Heart right ventricle (tissue), 16 donors: ENCODE measurements around the gene PPP3CA. TPM values are rescaled to one million over a fixed set of nuclear protein-coding genes. Genes with fewer than 3 reads are reported as not detected.

Experiments
- ATAC-seq, 8 donors: fragments of 200-7000 bp; cut with Tn5 transposase; one replicate each; pipeline ENCODE4 v1.9.1; 2020; ENCODE audit warnings: mild to moderate bottlenecking in 8 of 8, moderate library complexity in 8 of 8, moderate number of reproducible peaks in 1 of 8
- DNase-seq, 2 donors: peaks; one replicate each; pipeline ENCODE4 v3.0.0-alpha.2; 2020
- H3K27ac ChIP-seq, 10 donors: fragments of 200-600 bp; sonication (generic) in 2 of 10; one replicate each; pipeline versions ENCODE4 v1.5.0 to v1.8.0; 2020 to 2022; ENCODE audit warnings: mild to moderate bottlenecking in 3 of 10
- H3K27me3 ChIP-seq, 7 donors: fragments of 200-600 bp; one replicate each; pipeline ENCODE4 v1.8.0; 2021 to 2022; ENCODE audit warnings: mild to moderate bottlenecking in 2 of 7
- H3K36me3 ChIP-seq, 9 donors: fragments of 200-600 bp; sonication (generic) in 1 of 9; one replicate each; pipeline versions ENCODE4 v1.5.0 to v1.8.0; 2020 to 2022; ENCODE audit warnings: mild to moderate bottlenecking in 2 of 9
- H3K4me1 ChIP-seq, 9 donors: fragments of 200-600 bp; sonication (generic) in 1 of 9; one replicate each; pipeline versions ENCODE4 v1.5.0 to v1.8.0; 2020 to 2022; ENCODE audit warnings: mild to moderate bottlenecking in 4 of 9
- H3K4me3 ChIP-seq, 10 donors: fragments of 200-600 bp; sonication (generic) in 2 of 10; one replicate each; pipeline versions ENCODE4 v1.5.0 to v1.8.0; 2020 to 2022; ENCODE audit warnings: mild to moderate bottlenecking in 7 of 10, moderate library complexity in 2 of 10
- H3K9me3 ChIP-seq, 11 donors: fragments of 200-600 bp in 10 of 11; sonication (generic) in 2 of 11; one replicate each; pipeline versions ENCODE4 v1.5.0 to v1.8.0; 2013 to 2022; ENCODE audit warnings: mild to moderate bottlenecking in 2 of 11, control low read depth in 1 of 11, moderate library complexity in 1 of 11
- WGBS, 2 donors: extraction: QIAGEN DNeasy Blood & Tissue Kit; methylation state at CpG; one replicate each; pipeline ENCODE4 v1.1.7; 2013; ENCODE audit warnings: inconsistent platforms in 1 of 2; 5-methylcytosine and 5-hydroxymethylcytosine counted together
- intact Hi-C, 10 donors: fragments of 100-400 bp; cut with DNase I; formaldehyde crosslinking; loops; one replicate each; pipeline versions ENCODE4 v1.11.1 to v1.14.2; 2022
- polyA plus RNA-seq, 2 donors: library from polyadenylated mRNA; stranded (reverse); fragments of 200-250 nt; gene quantifications; one replicate each; pipeline ENCODE4 v1.2.3, GENCODE V29; 2013
- total RNA-seq, 10 donors: library from RNA; stranded (reverse); fragmentation: NEBNext Ultra II Directional in 3 of 10; extraction: Animal tissue kit (Norgen Biotek cat#: 25700) in 3 of 10; gene quantifications; one replicate each; pipeline versions ENCODE4 v1.2.1 to v1.2.4, GENCODE V29; 2021 to 2023
- TF ChIP-seq, protein P1 (sequence below), 9 donors: fragments of 200-600 bp; sonication (generic) in 2 of 9; IDR thresholded peaks; one replicate each; pipeline versions ENCODE4 v1.5.0 to v1.8.0; 2021 to 2022; ENCODE audit warnings: antibody characterized with exemption in 9 of 9, mild to moderate bottlenecking in 5 of 9, moderate library complexity in 1 of 9
- donor health status: Arrhythmogenic right ventricular cardiomyopathy.
- donor health status: ischemic (EF 13 %, LVEDD 7.1; RV severe dilation, severe dysfunction).
- donor health status: healthy with polysubstance abuse.
- donor health status: DM: no; HTN: yes; CAD: no.
- donor health status: DM: no; HTN: no; CAD: no.
- donor health status: ischemic (EF 25% LVEDD 6.9; RV normal size, moderate dysfunction).
- donor health status: ischemic (EF 25% LVEDD 5.7; RV mildly dilated, moderate dysfunction).
- donor health status: healthy.
- donor health status: DM: yes; HTN: yes; CAD: no.
- donor health status: Ischemic cardiomyopathy.
- donor health status: ischemic (EF 35%, LVEDD 5.7; RV mildly dilated, moderate dysfunction).
- donor health status: nonischemic (EF 11% LVEDD 7.7; RV severe dilation, severe dysfunction).
- donor health status: DM: yes; HTN: yes; CAD: no.
- donor health status: PGD.
- donor health status: ischemic (EF 29% LVEDD 5.4; RV normal size, mild dysfunction).
- donor health status: nonischemic (EF 23%, LVEDD 6.1; RV moderate dilation, normal function).

Gene PPP3CA
- total and polyA plus RNA-seq, 12 donors = 8.1 to 30.8 (median 19.1) TPM

DNA sequence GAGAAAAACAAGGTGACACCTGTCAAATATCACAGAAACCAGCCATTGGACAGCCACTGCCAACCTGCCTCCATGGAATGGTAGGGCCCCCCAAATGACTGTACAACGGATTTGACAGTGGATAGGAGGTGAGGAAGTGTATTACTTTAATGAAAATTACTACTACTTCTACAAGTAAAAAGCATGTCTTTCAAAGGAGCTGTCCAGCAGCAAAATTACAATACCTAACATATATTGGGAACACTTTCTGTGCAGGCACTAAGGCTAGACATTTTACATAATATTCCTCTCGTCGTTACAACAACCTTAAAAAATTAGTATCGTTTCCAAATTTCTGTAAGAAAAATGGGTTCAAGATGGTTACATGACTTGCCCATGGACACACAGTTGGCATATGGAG is 14.9 kb downstream of the PPP3CA start:
- Histone ChIP-seq H3K27ac (no peak overlapping the region), H3K36me3 (no peaks in the 10 kb centered on the region), H3K4me1 (peaks cover 0 to 59% (median 35%) of the 10 kb centered on the region in 9 donors), H3K27me3 (no peaks in the 10 kb centered on the region), H3K9me3 (no peaks in the 10 kb centered on the region), H3K4me3 (no peak overlapping the region)
- ATAC-seq (no peak), DNase-seq (no peak)
- intact Hi-C loops = no loop called here
- TF ChIP-seq, protein P1, sequence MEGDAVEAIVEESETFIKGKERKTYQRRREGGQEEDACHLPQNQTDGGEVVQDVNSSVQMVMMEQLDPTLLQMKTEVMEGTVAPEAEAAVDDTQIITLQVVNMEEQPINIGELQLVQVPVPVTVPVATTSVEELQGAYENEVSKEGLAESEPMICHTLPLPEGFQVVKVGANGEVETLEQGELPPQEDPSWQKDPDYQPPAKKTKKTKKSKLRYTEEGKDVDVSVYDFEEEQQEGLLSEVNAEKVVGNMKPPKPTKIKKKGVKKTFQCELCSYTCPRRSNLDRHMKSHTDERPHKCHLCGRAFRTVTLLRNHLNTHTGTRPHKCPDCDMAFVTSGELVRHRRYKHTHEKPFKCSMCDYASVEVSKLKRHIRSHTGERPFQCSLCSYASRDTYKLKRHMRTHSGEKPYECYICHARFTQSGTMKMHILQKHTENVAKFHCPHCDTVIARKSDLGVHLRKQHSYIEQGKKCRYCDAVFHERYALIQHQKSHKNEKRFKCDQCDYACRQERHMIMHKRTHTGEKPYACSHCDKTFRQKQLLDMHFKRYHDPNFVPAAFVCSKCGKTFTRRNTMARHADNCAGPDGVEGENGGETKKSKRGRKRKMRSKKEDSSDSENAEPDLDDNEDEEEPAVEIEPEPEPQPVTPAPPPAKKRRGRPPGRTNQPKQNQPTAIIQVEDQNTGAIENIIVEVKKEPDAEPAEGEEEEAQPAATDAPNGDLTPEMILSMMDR (IDR thresholded peaks at IDR 0.05) = no peak
- WGBS, 2 donors = 89% methylated on average over 4 of the region's 4 CpGs

DNA sequence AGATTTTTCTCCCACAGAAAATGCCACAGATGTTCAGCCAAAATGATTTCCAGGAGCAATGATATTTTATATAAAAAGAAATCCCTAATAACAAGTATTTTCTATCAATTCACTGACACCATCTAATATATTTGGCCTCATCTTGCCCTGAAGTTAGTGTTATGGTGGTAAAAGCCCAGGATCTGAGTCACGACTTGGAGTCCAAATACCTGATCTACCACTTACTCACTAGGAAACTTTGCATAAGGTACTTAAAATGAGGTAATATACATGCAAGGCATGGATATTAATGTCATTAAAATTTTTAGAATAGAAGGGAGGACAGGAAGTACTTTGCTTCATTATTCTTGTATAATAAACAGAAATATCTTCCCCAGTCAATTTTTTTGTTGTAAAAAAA is 16.3 kb downstream of the PPP3CA start:
- TF ChIP-seq, protein P1 (IDR thresholded peaks at IDR 0.05) = no peak
- peaks cover 0 to 57% (median 27%) of the 10 kb centered on the region in 9 donors for H3K4me1 ChIP-seq
- H3K27me3 ChIP-seq = no peaks in the 10 kb centered on the region
- H3K27ac ChIP-seq = no peak overlapping the region
- 86 to 89% methylated on average over 1 of the region's 1 CpG for WGBS, 2 donors
- DNase-seq = no peak
- H3K4me3 ChIP-seq = no peak overlapping the region
- H3K36me3 ChIP-seq = no peaks in the 10 kb centered on the region
- ATAC-seq = no peak
- no peaks in the 10 kb centered on the region for H3K9me3 ChIP-seq
- intact Hi-C loops = no loop called here

DNA sequence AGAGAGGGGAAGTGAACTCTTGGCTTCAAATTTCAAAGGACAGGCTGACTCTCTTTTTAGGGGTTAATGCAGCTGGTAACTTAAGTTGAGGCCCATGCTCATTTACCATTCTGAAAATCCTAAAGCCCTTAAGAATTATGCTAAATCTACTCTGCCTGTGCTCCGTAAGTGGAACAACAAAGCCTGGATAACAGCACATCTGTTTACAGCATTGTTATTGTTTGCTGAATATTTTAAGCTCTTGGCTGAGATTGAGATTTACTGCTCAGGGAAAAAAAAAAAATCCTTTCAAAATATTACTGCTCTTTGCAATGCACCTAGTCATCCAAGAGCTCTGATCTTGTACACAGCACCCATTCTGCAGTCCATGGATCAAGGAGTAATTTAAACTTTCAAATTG is 17.7 kb downstream of the PPP3CA start:
- WGBS, 2 donors = 63 to 70% methylated on average over 1 of the region's 1 CpG
- no peaks in the 10 kb centered on the region for H3K36me3 ChIP-seq
- H3K4me1 ChIP-seq = peaks cover 0 to 46% (median 27%) of the 10 kb centered on the region in 9 donors
- ATAC-seq (no peak), DNase-seq (no peak)
- H3K27ac ChIP-seq = no peak overlapping the region
- no peaks in the 10 kb centered on the region for H3K27me3 ChIP-seq
- no peaks in the 10 kb centered on the region for H3K9me3 ChIP-seq
- H3K4me3 ChIP-seq = no peak overlapping the region
- intact Hi-C loops = no loop called here
- TF ChIP-seq, protein P1 (IDR thresholded peaks at IDR 0.05) = no peak

DNA sequence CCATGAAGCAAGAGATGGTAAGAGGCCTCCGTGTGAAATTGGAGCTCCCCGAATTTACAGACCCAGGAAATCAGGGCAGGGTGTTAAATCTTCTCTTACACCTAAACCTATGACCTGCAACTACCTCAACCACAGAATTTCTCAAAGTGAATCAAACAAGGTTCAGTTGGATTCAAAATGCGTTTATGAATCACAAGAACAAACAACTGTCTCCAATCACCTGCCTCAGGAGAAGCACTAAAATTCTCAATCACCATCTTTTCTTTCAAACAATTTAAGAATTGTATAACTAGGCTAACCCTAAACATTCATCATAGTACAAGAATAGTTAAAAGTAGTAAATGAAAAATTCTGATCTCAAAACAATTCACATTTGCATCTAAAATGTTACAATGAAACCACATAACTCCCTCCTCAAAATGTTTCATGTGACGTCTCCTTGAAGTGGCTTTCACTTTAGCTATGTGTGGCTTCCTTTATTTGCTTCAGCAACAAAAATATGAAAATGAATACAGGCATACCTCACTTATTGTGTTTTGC is 19.2 kb downstream of the PPP3CA start:
- no peaks in the 10 kb centered on the region for H3K27me3 ChIP-seq
- intact Hi-C loops = no loop called here
- TF ChIP-seq, protein P1 (IDR thresholded peaks at IDR 0.05) = no peak
- no peaks in the 10 kb centered on the region for H3K9me3 ChIP-seq
- 74 to 80% methylated on average over 4 of the region's 4 CpGs for WGBS, 2 donors
- no peak for ATAC-seq
- no peak overlapping the region for H3K27ac ChIP-seq
- peaks cover 0 to 46% (median 27%) of the 10 kb centered on the region in 9 donors for H3K4me1 ChIP-seq
- no peak overlapping the region for H3K4me3 ChIP-seq
- no peaks in the 10 kb centered on the region for H3K36me3 ChIP-seq
- DNase-seq = no peak
